ENCODE data around the gene ZNF865.

DNA sequence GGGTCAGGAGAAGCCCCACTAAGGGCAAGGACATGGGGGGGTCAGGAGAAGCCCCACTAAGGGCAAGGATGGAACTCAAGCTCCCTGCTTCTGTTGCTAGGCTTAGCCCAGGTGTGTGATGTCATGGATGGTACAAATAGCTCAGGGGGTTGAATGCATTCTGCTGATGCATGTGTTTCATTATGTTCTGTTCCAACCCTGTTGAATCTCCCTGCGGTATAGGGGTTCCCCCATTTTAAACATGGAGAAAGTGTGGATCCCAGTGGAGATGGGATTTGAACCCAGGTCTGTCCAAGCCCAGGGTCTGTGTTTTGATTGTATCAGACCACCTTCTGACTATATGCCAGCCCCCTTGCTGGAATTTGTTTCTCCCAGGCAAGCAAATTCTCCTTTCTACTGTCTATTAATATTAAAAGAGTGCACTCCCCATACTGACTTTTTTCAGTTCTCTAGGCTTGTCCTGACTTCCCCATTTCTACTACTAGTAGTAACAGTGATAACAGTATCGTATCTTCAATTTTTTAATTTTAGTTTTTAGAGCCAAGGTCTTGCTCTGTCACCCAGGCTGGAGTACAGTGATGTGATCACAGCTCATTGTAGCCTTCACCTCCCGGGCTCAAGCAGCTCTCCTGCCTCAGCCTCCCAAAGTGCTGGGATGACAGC, 6.7 kb downstream of the ZNF865 start:
- no peak for TF ChIP-seq GATA2 (IDR thresholded peaks at IDR 0.05; ENCODE audit: low read depth, low read length)
- TF ChIP-seq GATA3 (IDR thresholded peaks at IDR 0.05; ENCODE audit: low read depth, low read length) = no peak
